SK-N-SH treated with all-trans-retinoic acid at 6 μM for 48 hours (cell line): ENCODE data around the gene DUSP23.

Experiments used
- ATAC-seq: fragments of 200-7000 bp; cut with Tn5 transposase; 3 replicates; pipeline ENCODE4 v1.9.1; 2020; ENCODE audit warnings: mild to moderate bottlenecking, moderate library complexity
- ARNTL ChIP-seq: fragments of 450-650 bp; formaldehyde crosslinking; IDR thresholded peaks from 2 replicates; pipeline ENCODE4 v1.5.0; 2020; ENCODE audit warnings: low read depth, mild to moderate bottlenecking, moderate library complexity, borderline replicate concordance
- BACH2 ChIP-seq: fragments of 250-450 bp; sonication (Bioruptor Pico); IDR thresholded peaks from 2 replicates; pipeline ENCODE4 v1.9.0; 2021; ENCODE audit warnings: mild to moderate bottlenecking, borderline replicate concordance
- CSDC2 ChIP-seq: fragments of 250-450 bp; sonication (Bioruptor Pico); IDR thresholded peaks from 2 replicates; pipeline ENCODE4 v1.5.0; 2020; ENCODE audit warnings: mild to moderate bottlenecking, moderate library complexity
- ESRRG ChIP-seq: fragments of 250-450 bp; sonication (Bioruptor Pico); IDR thresholded peaks from 2 replicates; pipeline ENCODE4 v1.6.1; 2021; ENCODE audit warnings: mild to moderate bottlenecking
- GLIS3 ChIP-seq: fragments of 250-450 bp; sonication (Bioruptor Pico); IDR thresholded peaks from 2 replicates; pipeline ENCODE4 v1.5.0; 2020; ENCODE audit warnings: mild to moderate bottlenecking, moderate library complexity
- ISL1 ChIP-seq: fragments of 250-450 bp; sonication (Bioruptor Pico); IDR thresholded peaks from 2 replicates; pipeline ENCODE4 v2.1.2; 2022; ENCODE audit warnings: mild to moderate bottlenecking, moderate library complexity
- OSR1 ChIP-seq: fragments of 250-450 bp; sonication (Bioruptor Pico); IDR thresholded peaks from 2 replicates; pipeline ENCODE4 v1.8.0; 2022; ENCODE audit warnings: moderate library complexity, mild to moderate bottlenecking, inconsistent platforms
- RARB ChIP-seq: fragments of 250-450 bp; sonication (Bioruptor Pico); IDR thresholded peaks from 2 replicates; pipeline ENCODE4 v1.8.0; 2021; ENCODE audit warnings: mild to moderate bottlenecking, moderate library complexity
- SNAI2 ChIP-seq: fragments of 250-450 bp; sonication (Bioruptor Pico); IDR thresholded peaks from 2 replicates; pipeline ENCODE4 v1.5.0; 2020; ENCODE audit warnings: mild to moderate bottlenecking, moderate library complexity
- TCF4 ChIP-seq: fragments of 250-450 bp; sonication (Bioruptor Pico); IDR thresholded peaks from 2 replicates; pipeline ENCODE4 v1.8.0; 2021; ENCODE audit warnings: mild to moderate bottlenecking, moderate library complexity, borderline replicate concordance
- TOX ChIP-seq: fragments of 250-450 bp; sonication (Bioruptor Pico); IDR thresholded peaks from 2 replicates; pipeline ENCODE4 v1.8.0; 2021; ENCODE audit warnings: mild to moderate bottlenecking, moderate library complexity, borderline replicate concordance
- ZC3H10 ChIP-seq: fragments of 250-450 bp; sonication (Bioruptor Pico); IDR thresholded peaks from 2 replicates; pipeline ENCODE4 v1.5.1; 2021; ENCODE audit warnings: mild to moderate bottlenecking, moderate library complexity
- ZFP3 ChIP-seq: fragments of 250-450 bp; sonication (Bioruptor Pico); IDR thresholded peaks from 2 replicates; pipeline ENCODE4 v1.5.0; 2020; ENCODE audit warnings: mild to moderate bottlenecking, moderate library complexity
- ZFP30 ChIP-seq: fragments of 450-650 bp; formaldehyde crosslinking; IDR thresholded peaks from 2 replicates; pipeline ENCODE4 v1.5.0; 2022; ENCODE audit warnings: mild to moderate bottlenecking, moderate library complexity
- ZNF565 ChIP-seq: fragments of 450-650 bp; formaldehyde crosslinking; conservative IDR thresholded peaks from 2 replicates; pipeline ENCODE4 v1.5.0; 2020; ENCODE audit warnings: low read depth, mild to moderate bottlenecking, moderate library complexity
- ZNF8 ChIP-seq: fragments of 450-650 bp; formaldehyde crosslinking; IDR thresholded peaks from 2 replicates; pipeline ENCODE4 v1.5.0; 2020; ENCODE audit warnings: mild to moderate bottlenecking, moderate library complexity
- TF ChIP-seq, protein P1 (sequence below): fragments of 250-450 bp; sonication (Bioruptor Pico); IDR thresholded peaks from 2 replicates; pipeline ENCODE4 v1.5.0; 2020; ENCODE audit warnings: mild to moderate bottlenecking, moderate library complexity
- TF ChIP-seq, protein P2 (sequence below): fragments of 250-450 bp; sonication (Bioruptor Pico); IDR thresholded peaks from 2 replicates; pipeline ENCODE4 v1.8.0; 2020; ENCODE audit warnings: mild to moderate bottlenecking, moderate library complexity, borderline replicate concordance
- TF ChIP-seq, protein P3 (sequence below): fragments of 250-450 bp; sonication (Bioruptor Pico); IDR thresholded peaks from 2 replicates; pipeline ENCODE4 v1.5.1; 2020; ENCODE audit warnings: low read depth, mild to moderate bottlenecking, moderate library complexity
- TF ChIP-seq, protein P4 (sequence below): fragments of 250-450 bp; sonication (Bioruptor Pico); IDR thresholded peaks from 2 replicates; pipeline ENCODE4 v1.8.0; 2021; ENCODE audit warnings: low read depth, mild to moderate bottlenecking, moderate library complexity, borderline replicate concordance

DUSP23 gene

DNA sequence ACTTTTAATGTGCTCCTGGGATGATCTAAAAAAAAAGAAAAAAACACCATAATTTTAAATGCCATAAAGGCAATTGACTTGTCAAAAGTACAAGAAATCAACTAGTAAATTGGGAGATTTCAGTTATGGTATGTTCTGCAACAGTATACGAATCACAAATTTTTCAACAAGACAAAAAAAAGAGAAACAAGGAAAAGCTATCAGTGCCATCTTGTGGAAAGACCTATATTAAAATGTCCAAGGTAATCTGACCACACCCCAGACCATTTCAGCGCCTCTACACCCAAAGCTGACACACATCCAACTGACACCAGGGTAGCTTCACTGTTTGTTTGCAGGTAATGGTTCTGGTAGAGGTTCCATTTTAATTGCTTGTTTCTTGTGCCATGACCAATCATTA, 5.0 kb upstream of the DUSP23 start:
- ATAC-seq: no peak
- TF ChIP-seq, protein P1, sequence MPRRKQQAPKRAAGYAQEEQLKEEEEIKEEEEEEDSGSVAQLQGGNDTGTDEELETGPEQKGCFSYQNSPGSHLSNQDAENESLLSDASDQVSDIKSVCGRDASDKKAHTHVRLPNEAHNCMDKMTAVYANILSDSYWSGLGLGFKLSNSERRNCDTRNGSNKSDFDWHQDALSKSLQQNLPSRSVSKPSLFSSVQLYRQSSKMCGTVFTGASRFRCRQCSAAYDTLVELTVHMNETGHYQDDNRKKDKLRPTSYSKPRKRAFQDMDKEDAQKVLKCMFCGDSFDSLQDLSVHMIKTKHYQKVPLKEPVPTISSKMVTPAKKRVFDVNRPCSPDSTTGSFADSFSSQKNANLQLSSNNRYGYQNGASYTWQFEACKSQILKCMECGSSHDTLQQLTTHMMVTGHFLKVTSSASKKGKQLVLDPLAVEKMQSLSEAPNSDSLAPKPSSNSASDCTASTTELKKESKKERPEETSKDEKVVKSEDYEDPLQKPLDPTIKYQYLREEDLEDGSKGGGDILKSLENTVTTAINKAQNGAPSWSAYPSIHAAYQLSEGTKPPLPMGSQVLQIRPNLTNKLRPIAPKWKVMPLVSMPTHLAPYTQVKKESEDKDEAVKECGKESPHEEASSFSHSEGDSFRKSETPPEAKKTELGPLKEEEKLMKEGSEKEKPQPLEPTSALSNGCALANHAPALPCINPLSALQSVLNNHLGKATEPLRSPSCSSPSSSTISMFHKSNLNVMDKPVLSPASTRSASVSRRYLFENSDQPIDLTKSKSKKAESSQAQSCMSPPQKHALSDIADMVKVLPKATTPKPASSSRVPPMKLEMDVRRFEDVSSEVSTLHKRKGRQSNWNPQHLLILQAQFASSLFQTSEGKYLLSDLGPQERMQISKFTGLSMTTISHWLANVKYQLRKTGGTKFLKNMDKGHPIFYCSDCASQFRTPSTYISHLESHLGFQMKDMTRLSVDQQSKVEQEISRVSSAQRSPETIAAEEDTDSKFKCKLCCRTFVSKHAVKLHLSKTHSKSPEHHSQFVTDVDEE (CRISPR knock-in tag): no peak

DNA sequence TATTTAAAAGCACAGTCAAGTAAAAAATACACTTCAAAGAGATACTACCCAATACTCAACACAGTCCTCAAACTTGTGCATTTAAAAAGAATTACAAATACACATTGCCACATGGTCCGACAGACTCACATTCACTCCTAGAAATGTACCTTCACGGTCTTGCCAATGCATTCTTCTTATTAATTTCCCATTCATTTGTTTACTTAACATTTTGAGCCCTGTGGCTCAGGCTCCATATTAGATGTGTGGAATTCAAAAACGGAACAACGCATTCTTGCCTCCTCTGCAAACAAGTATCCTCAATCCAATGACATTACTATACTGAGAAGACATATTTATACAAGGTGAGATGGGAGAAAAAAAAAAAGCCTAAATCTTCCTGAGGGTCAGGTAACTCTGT, 2.5 kb upstream of the DUSP23 start:
- ATAC-seq: no peak
- TF ChIP-seq ZC3H10 (CRISPR knock-in tag): no peak
- no peak for TF ChIP-seq TOX
- no peak for TF ChIP-seq ZNF565 (CRISPR knock-in tag)
- TF ChIP-seq ZFP3 (CRISPR knock-in tag): no peak
- TF ChIP-seq ISL1 (CRISPR knock-in tag): no peak
- TF ChIP-seq, protein P2, sequence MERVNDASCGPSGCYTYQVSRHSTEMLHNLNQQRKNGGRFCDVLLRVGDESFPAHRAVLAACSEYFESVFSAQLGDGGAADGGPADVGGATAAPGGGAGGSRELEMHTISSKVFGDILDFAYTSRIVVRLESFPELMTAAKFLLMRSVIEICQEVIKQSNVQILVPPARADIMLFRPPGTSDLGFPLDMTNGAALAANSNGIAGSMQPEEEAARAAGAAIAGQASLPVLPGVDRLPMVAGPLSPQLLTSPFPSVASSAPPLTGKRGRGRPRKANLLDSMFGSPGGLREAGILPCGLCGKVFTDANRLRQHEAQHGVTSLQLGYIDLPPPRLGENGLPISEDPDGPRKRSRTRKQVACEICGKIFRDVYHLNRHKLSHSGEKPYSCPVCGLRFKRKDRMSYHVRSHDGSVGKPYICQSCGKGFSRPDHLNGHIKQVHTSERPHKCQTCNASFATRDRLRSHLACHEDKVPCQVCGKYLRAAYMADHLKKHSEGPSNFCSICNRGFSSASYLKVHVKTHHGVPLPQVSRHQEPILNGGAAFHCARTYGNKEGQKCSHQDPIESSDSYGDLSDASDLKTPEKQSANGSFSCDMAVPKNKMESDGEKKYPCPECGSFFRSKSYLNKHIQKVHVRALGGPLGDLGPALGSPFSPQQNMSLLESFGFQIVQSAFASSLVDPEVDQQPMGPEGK (CRISPR knock-in tag): no peak
- TF ChIP-seq, protein P1 (CRISPR knock-in tag): no peak
- TF ChIP-seq ARNTL (CRISPR knock-in tag): no peak
- TF ChIP-seq CSDC2 (CRISPR knock-in tag): no peak
- TF ChIP-seq RARB (CRISPR knock-in tag): no peak

DNA sequence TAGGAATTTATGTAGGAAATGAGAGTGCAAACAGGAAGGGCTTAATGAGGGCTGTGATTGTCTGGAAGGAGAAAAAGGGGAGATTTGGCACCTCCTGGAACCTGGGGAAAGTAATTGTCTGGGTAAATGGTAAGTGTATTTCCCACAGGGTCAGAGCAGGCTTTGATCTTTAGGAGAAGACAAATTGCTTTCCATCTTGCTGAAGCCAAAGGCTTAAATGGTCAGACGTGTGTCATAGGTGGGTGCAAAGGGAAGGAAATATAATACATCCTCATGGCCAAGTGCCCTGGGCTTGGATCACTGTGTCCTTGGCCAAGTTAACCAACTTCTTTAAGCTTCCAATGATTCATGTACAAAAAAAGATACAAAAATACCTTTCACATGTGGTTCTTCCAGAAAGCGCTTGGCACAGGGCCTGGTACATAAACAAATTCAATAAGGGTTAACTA, 1.3 kb upstream of the DUSP23 start:
- TF ChIP-seq OSR1 (CRISPR knock-in tag): no peak
- TF ChIP-seq ESRRG (CRISPR knock-in tag): no peak
- no peak for TF ChIP-seq ZFP3 (CRISPR knock-in tag)
- no peak for TF ChIP-seq ARNTL (CRISPR knock-in tag)
- TF ChIP-seq, protein P1 (CRISPR knock-in tag): no peak
- no peak for TF ChIP-seq SNAI2 (CRISPR knock-in tag)
- no peak for TF ChIP-seq BACH2 (CRISPR knock-in tag)
- no peak for TF ChIP-seq ZNF8
- no peak for TF ChIP-seq ZC3H10 (CRISPR knock-in tag)
- TF ChIP-seq GLIS3 (CRISPR knock-in tag): no peak
- TF ChIP-seq, protein P2 (CRISPR knock-in tag): no peak
- no peak for TF ChIP-seq TCF4
- TF ChIP-seq, protein P3, sequence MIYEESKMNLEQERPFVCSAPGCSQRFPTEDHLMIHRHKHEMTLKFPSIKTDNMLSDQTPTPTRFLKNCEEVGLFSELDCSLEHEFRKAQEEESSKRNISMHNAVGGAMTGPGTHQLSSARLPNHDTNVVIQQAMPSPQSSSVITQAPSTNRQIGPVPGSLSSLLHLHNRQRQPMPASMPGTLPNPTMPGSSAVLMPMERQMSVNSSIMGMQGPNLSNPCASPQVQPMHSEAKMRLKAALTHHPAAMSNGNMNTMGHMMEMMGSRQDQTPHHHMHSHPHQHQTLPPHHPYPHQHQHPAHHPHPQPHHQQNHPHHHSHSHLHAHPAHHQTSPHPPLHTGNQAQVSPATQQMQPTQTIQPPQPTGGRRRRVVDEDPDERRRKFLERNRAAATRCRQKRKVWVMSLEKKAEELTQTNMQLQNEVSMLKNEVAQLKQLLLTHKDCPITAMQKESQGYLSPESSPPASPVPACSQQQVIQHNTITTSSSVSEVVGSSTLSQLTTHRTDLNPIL (CRISPR knock-in tag): no peak
- TF ChIP-seq, protein P4, sequence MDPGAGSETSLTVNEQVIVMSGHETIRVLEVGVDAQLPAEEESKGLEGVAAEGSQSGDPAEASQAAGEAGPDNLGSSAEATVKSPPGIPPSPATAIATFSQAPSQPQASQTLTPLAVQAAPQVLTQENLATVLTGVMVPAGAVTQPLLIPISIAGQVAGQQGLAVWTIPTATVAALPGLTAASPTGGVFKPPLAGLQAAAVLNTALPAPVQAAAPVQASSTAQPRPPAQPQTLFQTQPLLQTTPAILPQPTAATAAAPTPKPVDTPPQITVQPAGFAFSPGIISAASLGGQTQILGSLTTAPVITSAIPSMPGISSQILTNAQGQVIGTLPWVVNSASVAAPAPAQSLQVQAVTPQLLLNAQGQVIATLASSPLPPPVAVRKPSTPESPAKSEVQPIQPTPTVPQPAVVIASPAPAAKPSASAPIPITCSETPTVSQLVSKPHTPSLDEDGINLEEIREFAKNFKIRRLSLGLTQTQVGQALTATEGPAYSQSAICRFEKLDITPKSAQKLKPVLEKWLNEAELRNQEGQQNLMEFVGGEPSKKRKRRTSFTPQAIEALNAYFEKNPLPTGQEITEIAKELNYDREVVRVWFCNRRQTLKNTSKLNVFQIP: no peak
- TF ChIP-seq TOX: no peak
- no peak for TF ChIP-seq ISL1 (CRISPR knock-in tag)
- TF ChIP-seq ZFP30 (CRISPR knock-in tag): no peak
- no peak for TF ChIP-seq RARB (CRISPR knock-in tag)
- no peak for TF ChIP-seq CSDC2 (CRISPR knock-in tag)
- no peak for ATAC-seq
